ENCODE data around the gene NHSL2.

DNA sequence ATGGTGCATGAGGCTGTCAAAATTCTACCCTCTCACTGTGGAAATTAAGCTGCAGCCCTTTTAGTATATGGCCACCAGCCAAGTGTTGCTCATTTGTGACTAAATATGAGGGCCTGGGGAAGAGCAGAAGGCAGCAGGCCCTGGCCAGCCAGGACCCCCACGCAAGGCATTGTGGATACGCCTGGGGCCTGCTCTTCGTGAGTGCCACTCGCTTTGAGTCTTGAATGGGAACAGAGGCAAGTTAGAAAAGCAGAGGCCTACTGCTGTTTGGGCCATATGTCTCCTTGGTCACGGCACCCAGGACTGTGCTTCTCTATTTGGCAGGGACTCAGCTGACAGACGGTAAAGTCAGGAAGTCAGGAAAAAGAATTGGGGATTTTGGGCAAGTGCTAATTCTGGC lies 210.2 kb downstream of the NHSL2 start:
- no peak for TF ChIP-seq EZH2 (IDR thresholded peaks at IDR 0.05; ENCODE audit: low read depth)
- TF ChIP-seq CTCF (conservative IDR thresholded peaks at IDR 0.05): no peak

All from PC-9 (cell line).